CD4-positive, CD25-positive, alpha-beta regulatory T cell (primary cell): Measurements from ENCODE around the gene CSTF1. TPM values are rescaled to one million over a fixed set of nuclear protein-coding genes. Genes with fewer than 3 reads are reported as not detected.

Experiments
- ATAC-seq, 2 donors: fragments of 150-1000 bp; cut with Tn5 transposase; one replicate each; pipeline ENCODE4 v1.10.0; 2021; ENCODE audit warnings: low read depth in 2 of 2, moderate number of reproducible peaks in 2 of 2, moderate library complexity in 1 of 2
- DNase-seq, 3 donors: peaks; one replicate each; pipeline versions ENCODE4 v3.0.0 to v3.0.0-alpha.2; 2012 to 2022; ENCODE audit warnings: mixed read lengths in 1 of 3
- H3K27ac ChIP-seq: one replicate; pipeline ENCODE4 v1.7.0; 2013; ENCODE audit warnings: mild to moderate bottlenecking, low read length; ENCODE audit not compliant: insufficient read depth, poor library complexity, severe bottlenecking
- H3K27me3 ChIP-seq: one replicate; pipeline ENCODE4 v1.7.0; 2013; ENCODE audit warnings: low read length; ENCODE audit not compliant: control insufficient read depth, insufficient read depth
- H3K36me3 ChIP-seq: one replicate; pipeline ENCODE4 v1.7.0; 2013; ENCODE audit warnings: mild to moderate bottlenecking, low read length, moderate library complexity; ENCODE audit not compliant: control insufficient read depth, insufficient read depth
- H3K4me1 ChIP-seq: 2 replicates; pipeline ENCODE4 v1.7.0; 2013; ENCODE audit warnings: mild to moderate bottlenecking, low read length; ENCODE audit not compliant: insufficient read depth, control insufficient read depth, poor library complexity, severe bottlenecking
- H3K4me3 ChIP-seq: one replicate; pipeline ENCODE4 v1.7.0; 2013; ENCODE audit warnings: low read depth, mild to moderate bottlenecking, low read length, moderate library complexity
- H3K9me3 ChIP-seq, 2 experiments: 1 replicate in 1 of 2; 2 replicates in 1 of 2; pipeline ENCODE4 v1.7.0; 2013; ENCODE audit warnings: low read length in 2 of 2, mild to moderate bottlenecking in 1 of 2, moderate library complexity in 1 of 2; ENCODE audit not compliant: control insufficient read depth in 2 of 2
- H3K27ac Mint-ChIP-seq, 3 donors: one replicate each; pipeline ENCODE4 v1.8.0; 2020 to 2022; ENCODE audit warnings: mild to moderate bottlenecking in 3 of 3, mixed read lengths in 3 of 3, moderate library complexity in 2 of 3
- H3K27me3 Mint-ChIP-seq: one replicate; pipeline ENCODE4 v1.8.0; 2022; ENCODE audit warnings: mild to moderate bottlenecking, mixed read lengths
- H3K36me3 Mint-ChIP-seq: one replicate; pipeline ENCODE4 v1.8.0; 2020; ENCODE audit warnings: mixed read lengths
- H3K4me1 Mint-ChIP-seq, 4 donors: one replicate each; pipeline ENCODE4 v1.8.0; 2020 to 2022; ENCODE audit warnings: mixed read lengths in 4 of 4, mild to moderate bottlenecking in 1 of 4
- H3K4me3 Mint-ChIP-seq, 4 donors: one replicate each; pipeline ENCODE4 v1.8.0; 2020 to 2022; ENCODE audit warnings: mild to moderate bottlenecking in 4 of 4, mixed read lengths in 4 of 4, moderate library complexity in 3 of 4
- H3K9me3 Mint-ChIP-seq, 7 donors: one replicate each; pipeline ENCODE4 v1.8.0; 2020 to 2022; ENCODE audit warnings: mixed read lengths in 7 of 7, mild to moderate bottlenecking in 3 of 7, moderate library complexity in 2 of 7
- polyA plus RNA-seq, 4 donors: library from polyadenylated mRNA; unstranded; fragments of 300-500 nt; fragmentation: Illumina TruSeq; gene quantifications; one replicate each; pipeline ENCODE4 v1.2.3, GENCODE V29; 2021
- total RNA-seq: library from RNA; stranded (reverse); gene quantifications from one replicate; pipeline ENCODE4 v1.2.3, GENCODE V29; 2022

The CSTF1 gene
- total and polyA plus RNA-seq, 5 donors from 2014 or later = 24.5 to 61.7 (median 56.3) TPM

DNA sequence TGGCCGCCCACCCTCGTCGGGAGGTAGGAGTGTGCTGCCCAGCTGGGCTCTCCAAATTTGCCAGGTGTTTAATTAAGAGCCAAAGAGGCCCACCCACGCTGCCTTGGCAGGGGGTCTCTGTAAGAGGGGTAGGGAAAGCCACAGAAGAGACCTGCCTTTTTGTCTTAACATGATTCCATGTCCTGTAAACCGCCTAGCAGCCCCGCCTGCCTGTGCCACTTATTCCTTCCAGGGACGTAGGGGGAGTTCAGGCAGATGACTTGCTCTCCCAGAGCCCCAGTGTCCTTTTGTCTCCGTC is 31.6 kb upstream of the CSTF1 start:
- H3K4me1 ChIP-seq = peaks cover 9% of the 10 kb centered on the region
- H3K27me3 ChIP-seq = no peaks in the 10 kb centered on the region
- H3K4me1 Mint-ChIP-seq = peaks cover 5 to 32% (median 22%) of the 10 kb centered on the region in 4 donors
- H3K27ac ChIP-seq = no peak overlapping the region
- no peak overlapping the region for H3K27ac Mint-ChIP-seq
- H3K36me3 ChIP-seq = peaks cover 8% of the 10 kb centered on the region
- no peaks in the 10 kb centered on the region for H3K9me3 ChIP-seq
- no peaks in the 10 kb centered on the region for H3K9me3 Mint-ChIP-seq
- ATAC-seq (no peak), DNase-seq (no peak)
- H3K4me3 ChIP-seq = no peak overlapping the region
- no peaks in the 10 kb centered on the region for H3K27me3 Mint-ChIP-seq
- H3K4me3 Mint-ChIP-seq = peak overlapping the region; percentile 49 to 89 (median 75)
- peaks cover 8% of the 10 kb centered on the region for H3K36me3 Mint-ChIP-seq

DNA sequence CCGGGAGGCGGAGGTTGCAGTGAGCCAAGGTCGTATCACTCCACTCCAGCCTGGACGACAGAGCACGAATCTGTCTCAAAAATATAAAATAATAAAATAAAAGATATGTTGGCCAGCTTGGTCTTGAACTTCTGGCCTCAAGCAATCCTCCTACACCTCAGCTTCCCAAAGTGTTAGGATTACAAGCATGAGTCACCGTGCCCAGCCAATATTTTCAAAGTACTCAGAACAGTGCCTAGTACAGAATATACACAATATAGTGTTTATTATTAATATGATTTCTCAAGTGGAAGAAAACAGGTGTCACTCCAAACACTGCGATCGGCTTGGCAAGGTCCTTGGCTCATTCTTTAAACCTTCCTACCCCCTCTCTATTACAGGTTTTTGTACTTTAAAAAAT is 30.5 kb upstream of the CSTF1 start:
- H3K9me3 Mint-ChIP-seq = no peaks in the 10 kb centered on the region
- Histone ChIP-seq H3K9me3 (no peaks in the 10 kb centered on the region), H3K27me3 (no peaks in the 10 kb centered on the region), H3K4me1 (peaks cover 9% of the 10 kb centered on the region), H3K27ac (no peak overlapping the region), H3K4me3 (no peak overlapping the region), H3K36me3 (peaks cover 18% of the 10 kb centered on the region)
- ATAC-seq = no peak
- peaks cover 16% of the 10 kb centered on the region for H3K36me3 Mint-ChIP-seq
- no peak for DNase-seq
- peak overlapping the region in 1 of 4 donors; percentile 15 for H3K4me3 Mint-ChIP-seq
- H3K27ac Mint-ChIP-seq = no peak overlapping the region
- no peaks in the 10 kb centered on the region for H3K27me3 Mint-ChIP-seq
- H3K4me1 Mint-ChIP-seq = peaks cover 5 to 32% (median 22%) of the 10 kb centered on the region in 4 donors

DNA sequence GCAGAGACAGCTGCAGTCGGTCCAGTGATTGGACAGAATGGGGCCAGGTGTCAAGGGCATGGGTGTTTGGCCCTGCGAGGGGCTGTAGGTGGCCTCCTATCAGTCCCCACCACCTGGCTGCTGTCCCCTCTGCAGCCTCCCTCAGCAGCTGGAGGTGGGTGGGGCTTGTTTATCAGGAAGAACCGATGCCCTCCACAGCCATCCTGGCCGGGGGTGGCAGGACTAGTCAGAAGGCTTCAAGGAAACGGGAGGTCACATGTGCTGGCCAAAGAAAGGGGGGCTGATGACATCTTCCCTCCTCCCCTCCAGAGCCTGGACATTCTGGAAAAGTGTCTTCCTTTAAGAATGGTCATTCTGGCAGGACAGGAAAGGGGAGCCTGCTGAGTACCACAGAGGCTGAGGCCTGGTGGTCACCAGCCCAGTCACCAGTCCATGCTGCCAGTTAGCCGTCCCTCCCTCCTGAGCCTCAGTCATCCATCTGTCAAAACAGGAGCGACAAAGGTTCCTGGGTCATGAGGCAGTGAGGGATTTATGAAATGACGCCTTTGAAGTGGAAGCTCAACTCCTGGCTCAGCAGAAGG is 29.5 kb upstream of the CSTF1 start:
- H3K4me1 Mint-ChIP-seq = peaks cover 5 to 29% (median 22%) of the 10 kb centered on the region in 4 donors
- Histone ChIP-seq H3K9me3 (no peaks in the 10 kb centered on the region), H3K27ac (no peak overlapping the region), H3K4me3 (no peak overlapping the region), H3K36me3 (peaks cover 21% of the 10 kb centered on the region), H3K27me3 (no peaks in the 10 kb centered on the region), H3K4me1 (peaks cover 9% of the 10 kb centered on the region)
- ATAC-seq = no peak
- H3K27me3 Mint-ChIP-seq = no peaks in the 10 kb centered on the region
- DNase-seq = no peak
- H3K27ac Mint-ChIP-seq = no peak overlapping the region
- H3K4me3 Mint-ChIP-seq = peak overlapping the region in 1 of 4 donors; percentile 54
- H3K9me3 Mint-ChIP-seq = no peaks in the 10 kb centered on the region
- peaks cover 23% of the 10 kb centered on the region for H3K36me3 Mint-ChIP-seq

DNA sequence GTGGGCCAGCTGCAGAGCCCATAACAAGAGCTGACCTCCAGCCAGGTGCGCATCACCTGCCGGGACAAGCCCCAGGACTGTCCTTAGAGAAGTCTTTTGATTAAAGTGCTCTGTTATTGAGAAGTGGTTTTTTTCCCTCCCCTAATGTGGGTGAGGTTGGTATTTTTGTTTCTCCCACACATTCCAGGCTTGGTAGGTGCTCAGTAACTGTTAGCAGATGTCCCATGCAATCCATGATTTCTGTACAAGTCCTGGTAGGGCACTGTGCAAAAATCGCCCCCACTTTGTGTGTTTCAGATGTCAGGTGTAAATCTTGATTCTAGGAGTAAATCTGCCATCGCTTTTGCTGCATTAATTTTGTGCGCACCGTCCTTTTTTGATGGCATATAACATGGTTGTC is 29.0 kb upstream of the CSTF1 start:
- Histone ChIP-seq H3K27ac (no peak overlapping the region), H3K9me3 (no peaks in the 10 kb centered on the region), H3K4me3 (no peak overlapping the region), H3K27me3 (no peaks in the 10 kb centered on the region), H3K36me3 (peaks cover 21% of the 10 kb centered on the region), H3K4me1 (peaks cover 9% of the 10 kb centered on the region)
- ATAC-seq (no peak), DNase-seq (no peak)
- no peaks in the 10 kb centered on the region for H3K27me3 Mint-ChIP-seq
- H3K4me3 Mint-ChIP-seq = no peak overlapping the region
- peaks cover 5 to 26% (median 19%) of the 10 kb centered on the region in 4 donors for H3K4me1 Mint-ChIP-seq
- H3K9me3 Mint-ChIP-seq = no peaks in the 10 kb centered on the region
- H3K36me3 Mint-ChIP-seq = peaks cover 27% of the 10 kb centered on the region
- H3K27ac Mint-ChIP-seq = no peak overlapping the region

DNA sequence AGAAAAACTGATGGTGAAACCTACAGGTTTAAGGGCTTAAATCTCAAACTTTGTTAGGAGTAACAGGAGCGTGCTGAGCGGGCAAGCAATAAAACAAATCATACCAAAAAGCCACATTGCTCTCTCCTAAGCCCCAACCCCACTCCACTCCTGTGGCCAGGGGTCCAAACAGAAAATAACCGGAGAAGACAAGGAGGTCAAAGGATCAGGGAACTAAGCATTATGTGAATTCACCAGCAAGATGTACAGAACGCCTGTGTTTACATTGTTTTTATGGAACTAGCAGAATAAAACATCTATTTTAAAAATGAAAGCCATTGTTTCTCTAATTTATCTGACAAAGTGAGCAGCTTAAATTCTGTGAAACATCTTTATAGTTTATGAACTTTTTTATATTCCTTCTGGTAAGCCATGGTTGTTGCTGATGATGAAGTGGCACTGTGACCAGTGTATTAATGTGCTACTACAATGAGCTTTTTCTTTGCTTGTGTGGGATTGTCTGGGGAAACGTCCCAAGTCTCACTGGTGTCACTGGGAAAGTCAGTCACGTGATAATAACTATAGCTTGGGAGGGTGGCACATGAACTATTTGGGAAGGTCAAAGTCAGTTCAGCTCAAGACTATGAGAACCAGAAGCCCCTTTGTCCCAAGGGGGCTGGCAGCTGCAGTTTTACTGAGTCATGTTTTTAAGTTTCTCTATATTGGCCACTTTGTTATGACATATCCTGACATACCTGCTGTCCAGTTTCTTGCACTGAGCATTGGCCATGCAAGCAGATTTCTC is 23.9 kb upstream of the CSTF1 start:
- Mint-ChIP-seq H3K27ac (peak overlapping the region in 1 of 3 donors; percentile 31), H3K36me3 (peaks cover 39% of the 10 kb centered on the region)
- no peak for ATAC-seq

DNA sequence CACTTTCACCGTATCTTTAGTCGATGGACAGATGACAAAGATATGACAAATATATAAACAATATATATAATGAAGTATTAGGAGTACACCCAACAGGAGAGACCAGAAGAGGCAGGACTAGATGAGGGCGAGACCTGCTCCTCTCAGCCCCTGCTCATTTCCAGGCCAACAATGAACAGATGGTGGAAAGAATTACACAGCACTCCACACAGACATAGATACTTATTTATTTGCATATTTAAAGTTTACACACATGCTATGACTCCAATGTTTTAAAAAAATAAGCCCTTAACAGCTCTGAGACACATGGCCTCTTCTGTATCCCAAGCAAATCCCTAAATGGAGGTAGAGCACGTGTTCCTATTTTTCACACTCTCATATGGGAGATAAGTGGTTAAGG is 23.3 kb upstream of the CSTF1 start:
- Mint-ChIP-seq H3K27me3 (no peaks in the 10 kb centered on the region), H3K36me3 (peaks cover 37% of the 10 kb centered on the region), H3K4me3 (no peak overlapping the region), H3K4me1 (peaks cover 6 to 16% (median 10%) of the 10 kb centered on the region in 4 donors), H3K9me3 (no peaks in the 10 kb centered on the region), H3K27ac (peak overlapping the region in 1 of 3 donors; percentile 23)
- Histone ChIP-seq H3K4me1 (peaks cover 13% of the 10 kb centered on the region), H3K36me3 (peaks cover 23% of the 10 kb centered on the region), H3K27ac (no peak overlapping the region), H3K9me3 (no peaks in the 10 kb centered on the region), H3K27me3 (no peaks in the 10 kb centered on the region), H3K4me3 (no peak overlapping the region)
- no peak for ATAC-seq
- DNase-seq = no peak

More for the DNA sequence above, 23.9 kb upstream of the CSTF1 start:
- H3K27ac ChIP-seq = no peak overlapping the region
- no peak for DNase-seq
- H3K27me3 ChIP-seq = no peaks in the 10 kb centered on the region
- H3K4me1 ChIP-seq = peaks cover 9% of the 10 kb centered on the region
- peaks cover 23% of the 10 kb centered on the region for H3K36me3 ChIP-seq
- no peaks in the 10 kb centered on the region for H3K9me3 ChIP-seq
- H3K27me3 Mint-ChIP-seq = no peaks in the 10 kb centered on the region
- H3K4me3 ChIP-seq = no peak overlapping the region
- H3K9me3 Mint-ChIP-seq = no peaks in the 10 kb centered on the region
- H3K4me1 Mint-ChIP-seq = peaks cover 6 to 12% (median 8%) of the 10 kb centered on the region in 4 donors
- H3K4me3 Mint-ChIP-seq = no peak overlapping the region

DNA sequence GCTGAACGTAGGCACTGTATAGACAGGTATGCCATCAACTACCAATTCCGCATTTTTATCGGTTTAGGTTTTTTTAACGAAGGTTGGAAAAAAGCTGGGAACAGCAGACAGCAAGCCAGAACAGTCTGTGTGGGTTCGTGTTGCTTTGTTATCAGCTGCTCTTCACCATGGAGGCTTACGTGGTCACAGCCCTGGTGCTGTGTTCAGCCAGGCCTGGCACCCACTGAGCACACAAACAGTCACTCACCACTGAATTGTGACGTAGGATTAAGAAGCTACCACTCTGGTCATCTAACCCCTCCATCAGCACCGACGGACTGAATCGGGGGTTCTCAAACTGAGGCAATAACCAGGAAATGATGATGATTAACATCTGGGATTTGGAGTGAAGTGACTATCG is 20.5 kb upstream of the CSTF1 start:
- Mint-ChIP-seq H3K36me3 (peaks cover 26% of the 10 kb centered on the region), H3K27me3 (no peaks in the 10 kb centered on the region)

More for the DNA sequence above, 20.5 kb upstream of the CSTF1 start:
- H3K4me1 ChIP-seq = peaks cover 22% of the 10 kb centered on the region
- Mint-ChIP-seq H3K9me3 (no peaks in the 10 kb centered on the region), H3K27ac (no peak overlapping the region), H3K4me3 (no peak overlapping the region), H3K4me1 (peaks cover 14 to 34% (median 20%) of the 10 kb centered on the region in 4 donors)
- H3K4me3 ChIP-seq = no peak overlapping the region
- no peak overlapping the region for H3K27ac ChIP-seq
- no peaks in the 10 kb centered on the region for H3K27me3 ChIP-seq
- DNase-seq (no peak), ATAC-seq (no peak)
- no peaks in the 10 kb centered on the region for H3K9me3 ChIP-seq
- peaks cover 5% of the 10 kb centered on the region for H3K36me3 ChIP-seq
